Fibroblast of villous mesenchyme (primary cell): Measurements from ENCODE around the gene NTN5. TPM values are rescaled to one million over a fixed set of nuclear protein-coding genes. Genes with fewer than 3 reads are reported as not detected.
A peak's percentile ranks its signal among the peaks of the same experiment; 100 is the strongest.
"Not testable (repeated sequence)": the region's sequence is repeated elsewhere in the genome, so short reads cannot be mapped to it uniquely, and the experiment has no call there.

Experiments
- DNase-seq: peaks from one replicate; pipeline ENCODE4 v3.0.0-alpha.2; 2010; ENCODE audit warnings: low read depth
- H3K4me3 ChIP-seq: 2 replicates; pipeline ENCODE4 v1.5.1; 2011; ENCODE audit warnings: low read depth, mild to moderate bottlenecking, low read length
- CTCF ChIP-seq: IDR thresholded peaks from 2 replicates; pipeline ENCODE4 v1.5.1; 2012; ENCODE audit warnings: low read depth, mild to moderate bottlenecking, low read length; ENCODE audit not compliant: insufficient read depth
- total RNA-seq: library from RNA; depleted of rRNA; stranded (reverse); fragments of >200 nt; gene quantifications from 2 replicates; pipeline ENCODE4 v1.2.3, GENCODE V29; 2012

Gene NTN5
- total RNA-seq, 1 donor = not detected

DNA sequence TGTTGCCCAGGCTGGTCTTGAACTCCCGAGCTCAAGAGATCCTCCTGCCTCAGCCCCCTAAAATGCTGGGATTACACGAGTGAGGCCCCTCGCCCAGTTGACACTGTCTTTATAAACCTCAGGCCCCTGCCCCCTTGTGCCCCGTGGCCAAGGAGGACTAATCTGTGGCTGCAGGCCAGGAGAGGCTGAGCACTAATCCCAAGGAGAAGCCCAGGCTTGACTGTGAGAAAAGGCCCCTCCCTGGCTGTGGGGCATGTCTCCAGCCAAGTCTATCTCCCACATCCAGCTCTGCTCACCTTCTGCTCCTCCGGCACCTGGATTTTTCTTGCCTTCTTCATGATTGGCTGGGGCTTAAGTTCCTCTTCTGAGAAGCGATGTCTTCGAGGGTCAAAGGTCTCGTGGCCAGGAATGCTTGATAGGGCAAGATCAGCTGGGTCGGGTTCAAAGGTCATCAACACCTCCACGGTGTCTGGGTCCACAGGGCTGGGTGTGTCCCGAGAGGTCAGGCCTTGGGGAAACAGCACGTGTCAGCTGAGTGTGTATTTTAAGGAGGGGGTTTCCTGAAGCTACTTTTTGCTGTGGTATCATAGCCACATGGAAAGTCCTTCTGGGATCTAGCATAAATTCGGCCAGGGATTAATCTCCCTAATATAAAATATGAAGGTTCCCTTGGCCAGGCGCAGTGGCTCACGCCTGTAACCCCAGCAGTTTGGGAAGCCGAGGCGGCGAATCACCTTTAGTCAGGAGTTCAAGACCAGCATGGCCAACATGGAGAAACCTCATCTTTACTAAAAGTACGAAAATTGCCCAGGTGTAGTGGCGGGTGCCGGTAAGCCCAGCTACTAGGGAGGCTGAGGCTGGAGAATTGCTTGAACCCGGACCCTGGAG, 39.4 kb downstream of the NTN5 start:
- no peak for DNase-seq
- no peak for TF ChIP-seq CTCF
- H3K4me3 ChIP-seq = peak overlapping the region; percentile 40

GRCh38 chr19:48632692-48633147, 40.1 kb downstream of the NTN5 start:
- TF ChIP-seq CTCF = no peak
- no peak overlapping the region for H3K4me3 ChIP-seq
- no peak for DNase-seq

GRCh38 chr19:48632286-48632685, 40.5 kb downstream of the NTN5 start:
- not testable (repeated sequence) for DNase-seq, H3K4me3 ChIP-seq

DNA sequence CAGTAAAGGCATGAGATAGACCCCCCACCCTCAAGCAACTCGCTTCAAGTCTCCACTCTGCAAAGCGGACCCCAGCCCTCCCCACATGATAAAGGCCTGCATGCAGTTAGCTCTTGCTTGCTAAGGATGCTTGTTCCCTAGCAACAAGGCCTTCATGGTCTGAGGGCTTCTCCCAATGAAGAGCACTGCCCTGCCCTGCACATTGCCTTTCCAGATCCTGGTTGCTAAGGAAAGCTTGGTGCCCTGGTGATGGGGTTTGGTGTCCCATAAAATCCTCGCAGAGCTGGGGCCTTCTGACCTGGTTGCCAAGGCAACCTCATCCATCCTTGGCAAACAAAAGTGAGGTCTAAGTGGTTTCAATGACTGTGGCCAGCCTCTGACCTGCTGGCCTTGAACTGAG, 41.6 kb downstream of the NTN5 start:
- no peak overlapping the region for H3K4me3 ChIP-seq
- no peak for DNase-seq
- no peak for TF ChIP-seq CTCF

DNA sequence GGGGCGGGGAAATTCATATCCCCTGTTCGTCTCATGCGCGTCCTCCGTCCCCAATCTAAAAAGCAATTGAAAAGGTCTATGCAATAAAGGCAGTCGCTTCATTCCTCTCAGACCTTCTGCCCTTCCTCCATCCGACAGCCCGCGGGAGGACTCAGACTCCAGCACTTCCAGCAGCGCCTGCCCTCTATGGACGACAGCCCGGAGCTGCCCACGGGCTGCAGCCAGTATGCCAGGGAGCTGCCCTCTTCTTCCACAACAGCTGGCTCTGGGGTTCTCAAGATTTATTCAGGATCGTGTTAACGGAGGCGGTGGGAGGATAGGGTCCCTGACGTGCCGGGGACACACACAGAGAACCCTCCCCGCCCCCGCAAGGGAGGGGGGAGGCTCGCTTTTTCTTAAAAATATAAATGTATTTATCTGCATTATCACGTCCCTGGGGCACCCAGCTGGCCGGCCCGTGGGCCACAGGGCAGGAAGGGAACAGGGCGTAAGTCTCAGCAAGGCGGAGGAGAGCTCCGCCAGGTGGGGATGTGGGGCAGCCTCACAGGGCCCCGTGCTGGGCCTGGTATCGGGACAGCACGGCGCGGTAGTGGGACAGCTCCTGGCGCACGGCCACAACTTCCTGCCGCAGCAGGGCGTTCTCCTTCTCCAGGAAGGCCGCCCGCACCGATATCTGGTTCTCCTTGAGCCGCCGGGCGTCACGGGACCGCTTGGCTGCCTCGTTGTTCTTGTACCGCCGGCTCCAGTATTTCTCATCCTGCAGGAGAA, 42.3 kb downstream of the NTN5 start:
- TF ChIP-seq CTCF = peak; percentile 7
- DNase-seq = peak; percentile 75
- H3K4me3 ChIP-seq = no peak overlapping the region

- peak; percentile 58 for DNase-seq
- no peak overlapping the region for H3K4me3 ChIP-seq
- TF ChIP-seq CTCF = no peak
These were observed 43.1 kb downstream of the NTN5 start for GRCh38 chr19:48629599-48630295.

GRCh38 chr19:48629297-48629598, 43.6 kb downstream of the NTN5 start:
- TF ChIP-seq CTCF = no peak
- DNase-seq = no peak
- no peak overlapping the region for H3K4me3 ChIP-seq
